ENCODE measurements around the gene RTN4RL2. TPM values are rescaled to one million over a fixed set of nuclear protein-coding genes. Genes with fewer than 3 reads are reported as not detected.

RTN4RL2 gene
- total and polyA plus RNA-seq, 9 of the 15 experiments (the other 6 are each of a cell fraction or from before 2014, with no cell fraction given), result 0.06 to 1.9 (median 0.34) TPM; not detected in 4

DNA sequence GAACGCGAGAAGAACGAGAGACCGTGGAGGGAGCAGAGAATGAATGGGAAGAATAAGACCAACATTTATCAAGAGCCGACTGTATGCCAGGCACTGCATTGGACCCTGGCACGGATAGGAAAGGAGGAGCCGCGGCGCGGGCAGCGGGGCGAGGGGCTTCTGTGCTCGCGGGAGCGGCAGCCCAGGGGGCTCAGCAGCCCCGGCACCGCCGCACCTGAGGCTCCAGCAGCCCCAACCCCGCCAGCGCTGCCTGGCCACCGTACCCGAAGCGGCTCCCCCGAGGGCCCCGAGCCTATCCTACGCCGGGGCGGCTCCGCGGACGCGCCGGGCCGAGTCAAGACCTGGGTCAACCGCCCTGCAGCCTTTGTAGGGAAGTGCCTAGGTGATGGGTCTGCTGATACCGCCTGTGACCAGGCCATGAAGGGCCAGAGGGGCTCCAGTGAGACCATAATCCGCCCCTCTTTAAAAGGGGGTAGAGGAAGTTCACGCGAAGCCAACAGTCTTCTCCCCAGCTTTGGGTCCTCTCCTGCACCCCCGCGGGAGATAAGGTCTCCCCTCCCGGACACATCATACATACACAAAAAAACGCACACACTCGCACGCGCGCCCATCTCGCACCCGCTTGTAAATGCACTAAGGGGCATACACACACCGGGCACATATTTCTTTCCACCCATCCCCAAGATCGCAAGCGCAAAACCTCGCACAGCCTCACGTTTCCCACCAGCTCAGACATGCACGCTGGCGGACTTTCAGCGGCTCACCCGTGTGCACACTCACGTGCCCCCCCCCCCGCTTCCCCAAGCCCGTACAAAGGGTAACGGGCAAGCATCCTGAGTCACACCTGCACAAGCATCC is 935 bp upstream of the RTN4RL2 start (continued):
- no peak for TF ChIP-seq CBFB (CRISPR knock-in tag; IDR thresholded peaks at IDR 0.05)
- TF ChIP-seq ZC3H11A (IDR thresholded peaks at IDR 0.05; ENCODE audit: low read depth, low read length), result no peak
- TF ChIP-seq MAFF (IDR thresholded peaks at IDR 0.05; ENCODE audit: low read length), result no peak
- TF ChIP-seq ETV5 (CRISPR knock-in tag; IDR thresholded peaks at IDR 0.05; ENCODE audit: low read depth), result no peak
- no peak for TF ChIP-seq CC2D1A (IDR thresholded peaks at IDR 0.05)
- no peak for TF ChIP-seq ARID1B (IDR thresholded peaks at IDR 0.05)
- TF ChIP-seq, protein P1, sequence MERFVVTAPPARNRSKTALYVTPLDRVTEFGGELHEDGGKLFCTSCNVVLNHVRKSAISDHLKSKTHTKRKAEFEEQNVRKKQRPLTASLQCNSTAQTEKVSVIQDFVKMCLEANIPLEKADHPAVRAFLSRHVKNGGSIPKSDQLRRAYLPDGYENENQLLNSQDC (CRISPR knock-in tag; IDR thresholded peaks at IDR 0.05), result no peak
- TF ChIP-seq CCNT2 (IDR thresholded peaks at IDR 0.05; ENCODE audit: borderline replicate concordance, extremely low read depth, insufficient read length, low read depth, low read length), result peak; percentile 33
- TF ChIP-seq MBD2 (IDR thresholded peaks at IDR 0.05; ENCODE audit: borderline replicate concordance, low read depth), result no peak
- no peak for TF ChIP-seq SP1 (CRISPR knock-in tag; IDR thresholded peaks at IDR 0.05)
- TF ChIP-seq, protein P2, sequence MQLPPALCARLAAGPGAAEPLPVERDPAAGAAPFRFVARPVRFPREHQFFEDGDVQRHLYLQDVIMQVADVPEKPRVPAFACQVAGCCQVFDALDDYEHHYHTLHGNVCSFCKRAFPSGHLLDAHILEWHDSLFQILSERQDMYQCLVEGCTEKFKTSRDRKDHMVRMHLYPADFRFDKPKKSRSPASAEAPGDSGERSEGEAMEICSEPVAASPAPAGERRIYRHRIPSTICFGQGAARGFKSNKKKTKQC (CRISPR knock-in tag; IDR thresholded peaks at IDR 0.05), result no peak; the same call in 1 of the 2 replicates
- no peak for TF ChIP-seq TAF7 (tag; IDR thresholded peaks at IDR 0.05)
- TF ChIP-seq PTRF (tag; IDR thresholded peaks at IDR 0.05), result no peak
- TF ChIP-seq TBL1XR1 (IDR thresholded peaks at IDR 0.05; ENCODE audit: low read length in 2 of 2), result no peak
- TF ChIP-seq, protein P3, sequence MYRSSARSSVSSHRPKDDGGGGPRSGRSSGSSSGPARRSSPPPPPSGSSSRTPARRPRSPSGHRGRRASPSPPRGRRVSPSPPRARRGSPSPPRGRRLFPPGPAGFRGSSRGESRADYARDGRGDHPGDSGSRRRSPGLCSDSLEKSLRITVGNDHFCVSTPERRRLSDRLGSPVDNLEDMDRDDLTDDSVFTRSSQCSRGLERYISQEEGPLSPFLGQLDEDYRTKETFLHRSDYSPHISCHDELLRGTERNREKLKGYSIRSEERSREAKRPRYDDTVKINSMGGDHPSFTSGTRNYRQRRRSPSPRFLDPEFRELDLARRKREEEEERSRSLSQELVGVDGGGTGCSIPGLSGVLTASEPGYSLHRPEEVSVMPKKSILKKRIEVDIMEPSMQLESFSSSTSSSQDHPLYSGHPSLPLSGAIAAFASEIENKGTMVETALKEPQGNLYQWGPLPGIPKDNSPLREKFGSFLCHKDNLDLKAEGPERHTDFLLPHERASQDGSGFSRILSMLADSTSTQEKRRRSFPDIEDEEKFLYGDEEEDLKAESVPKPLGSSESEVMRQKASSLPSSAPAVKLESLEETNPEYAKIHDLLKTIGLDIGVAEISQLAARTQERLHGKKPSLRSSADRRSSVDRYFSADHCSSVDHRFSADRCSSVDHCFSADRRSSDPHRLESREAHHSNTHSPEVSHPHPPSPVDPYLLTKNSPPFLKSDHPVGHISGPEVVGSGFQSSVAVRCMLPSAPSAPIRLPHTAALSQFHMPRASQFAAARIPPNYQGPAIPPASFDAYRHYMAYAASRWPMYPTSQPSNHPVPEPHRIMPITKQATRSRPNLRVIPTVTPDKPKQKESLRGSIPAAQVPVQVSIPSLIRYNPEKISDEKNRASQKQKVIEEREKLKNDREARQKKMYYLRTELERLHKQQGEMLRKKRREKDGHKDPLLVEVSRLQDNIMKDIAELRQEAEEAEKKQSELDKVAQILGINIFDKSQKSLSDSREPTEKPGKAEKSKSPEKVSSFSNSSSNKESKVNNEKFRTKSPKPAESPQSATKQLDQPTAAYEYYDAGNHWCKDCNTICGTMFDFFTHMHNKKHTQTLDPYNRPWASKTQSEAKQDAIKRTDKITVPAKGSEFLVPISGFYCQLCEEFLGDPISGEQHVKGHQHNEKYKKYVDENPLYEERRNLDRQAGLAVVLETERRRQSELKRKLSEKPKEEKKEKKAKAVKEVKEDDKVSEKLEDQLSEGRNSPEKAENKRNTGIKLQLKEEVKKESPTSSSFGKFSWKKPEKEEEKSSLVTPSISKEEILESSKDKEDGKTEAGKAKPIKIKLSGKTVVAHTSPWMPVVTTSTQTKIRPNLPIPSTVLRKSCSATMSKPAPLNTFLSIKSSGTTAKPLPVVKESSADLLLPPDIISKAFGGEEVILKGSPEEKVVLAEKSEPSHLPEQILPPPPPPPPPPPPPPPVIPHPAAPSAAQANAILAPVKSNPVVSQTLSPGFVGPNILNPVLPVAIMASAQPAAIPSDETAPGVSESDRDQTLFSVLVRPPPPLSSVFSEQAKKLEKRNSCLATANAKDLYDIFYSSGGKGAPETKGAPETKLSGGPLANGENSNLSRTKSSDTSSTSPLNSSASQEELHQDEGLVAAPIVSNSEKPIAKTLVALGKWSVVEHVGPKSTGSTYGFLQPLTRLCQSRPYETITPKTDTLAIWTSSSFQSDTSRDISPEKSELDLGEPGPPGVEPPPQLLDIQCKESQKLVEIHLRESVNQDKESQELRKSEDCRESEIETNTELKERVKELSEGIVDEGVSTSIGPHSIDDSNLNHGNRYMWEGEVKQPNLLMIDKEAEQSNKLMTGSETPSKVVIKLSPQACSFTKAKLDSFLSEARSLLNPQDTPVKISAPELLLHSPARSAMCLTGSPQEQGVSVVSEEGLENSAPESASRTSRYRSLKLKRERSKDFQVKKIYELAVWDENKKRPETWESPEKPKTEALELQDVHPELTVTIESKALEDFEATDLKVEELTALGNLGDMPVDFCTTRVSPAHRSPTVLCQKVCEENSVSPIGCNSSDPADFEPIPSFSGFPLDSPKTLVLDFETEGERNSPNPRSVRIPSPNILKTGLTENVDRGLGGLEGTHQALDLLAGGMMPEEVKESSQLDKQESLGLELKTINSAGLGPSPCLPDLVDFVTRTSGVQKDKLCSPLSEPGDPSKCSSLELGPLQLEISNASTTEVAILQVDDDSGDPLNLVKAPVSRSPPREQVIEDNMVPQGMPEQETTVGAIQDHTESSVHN (IDR thresholded peaks at IDR 0.05; ENCODE audit: borderline replicate concordance in 1 of 2, low read depth in 1 of 2), result no peak
- TF ChIP-seq, protein P4, sequence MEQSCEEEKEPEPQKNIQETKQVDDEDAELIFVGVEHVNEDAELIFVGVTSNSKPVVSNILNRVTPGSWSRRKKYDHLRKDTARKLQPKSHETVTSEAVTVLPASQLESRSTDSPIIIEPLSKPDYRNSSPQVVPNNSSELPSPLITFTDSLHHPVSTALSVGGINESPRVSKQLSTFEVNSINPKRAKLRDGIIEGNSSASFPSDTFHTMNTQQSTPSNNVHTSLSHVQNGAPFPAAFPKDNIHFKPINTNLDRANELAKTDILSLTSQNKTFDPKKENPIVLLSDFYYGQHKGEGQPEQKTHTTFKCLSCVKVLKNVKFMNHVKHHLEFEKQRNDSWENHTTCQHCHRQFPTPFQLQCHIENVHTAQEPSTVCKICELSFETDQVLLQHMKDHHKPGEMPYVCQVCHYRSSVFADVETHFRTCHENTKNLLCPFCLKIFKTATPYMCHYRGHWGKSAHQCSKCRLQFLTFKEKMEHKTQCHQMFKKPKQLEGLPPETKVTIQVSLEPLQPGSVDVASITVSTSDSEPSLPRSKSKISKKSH (CRISPR knock-in tag; IDR thresholded peaks at IDR 0.05), result no peak
